Activated gamma-delta T cell treated with anti-CD3 and anti-CD28 coated beads, Interleukin-2, amount 50 U/mL, for 16 hours (primary cell): ENCODE measurements around the gene GUCA1A.
"Not testable (repeated sequence)": the region's sequence is repeated elsewhere in the genome, so short reads cannot be mapped to it uniquely, and the experiment has no call there.

Experiments used
- DNase-seq: peaks from one replicate; pipeline ENCODE4 v3.0.0-alpha.2; 2020; ENCODE audit warnings: low read depth

GUCA1A gene

GRCh38 chr6:42210551-42210950, 37.4 kb downstream of the GUCA1A start:
- DNase-seq, result no peak

- DNase-seq, result no peak
Observed at GRCh38 chr6:42211726-42212125, 38.6 kb downstream of the GUCA1A start.

- no peak for DNase-seq
Observed at GRCh38 chr6:42212442-42212841, 39.3 kb downstream of the GUCA1A start.

GRCh38 chr6:42216495-42216894, 43.3 kb downstream of the GUCA1A start:
- not testable (repeated sequence) for DNase-seq

- no peak for DNase-seq
Observed at GRCh38 chr6:42217157-42217518, 44.0 kb downstream of the GUCA1A start.

- peak; percentile 85 for DNase-seq
Observed at GRCh38 chr6:42217519-42218367, 44.6 kb downstream of the GUCA1A start, which contains the start of gene MRPS10. MRPS10 (minus strand) TSS chr6:42217861; CDS start chr6:42217849, 12 bp downstream.

- no peak for DNase-seq
Observed at GRCh38 chr6:42220807-42221206, 47.6 kb downstream of the GUCA1A start.

GRCh38 chr6:42221546-42221945, 48.4 kb downstream of the GUCA1A start:
- DNase-seq, result no peak

- DNase-seq, result no peak
Observed at GRCh38 chr6:42222448-42222847, 49.3 kb downstream of the GUCA1A start.

- no peak for DNase-seq
Observed at GRCh38 chr6:42224222-42225028, 51.3 kb downstream of the GUCA1A start.

- no peak for DNase-seq
Observed at GRCh38 chr6:42225029-42225339, 51.8 kb downstream of the GUCA1A start.

GRCh38 chr6:42225419-42225818, 52.3 kb downstream of the GUCA1A start:
- DNase-seq, result no peak

GRCh38 chr6:42226161-42226611, 53.0 kb downstream of the GUCA1A start:
- no peak for DNase-seq

- no peak for DNase-seq
Observed at GRCh38 chr6:42226645-42227143, 53.5 kb downstream of the GUCA1A start.

GRCh38 chr6:42227173-42227850, 54.1 kb downstream of the GUCA1A start:
- no peak for DNase-seq

- no peak for DNase-seq
Observed at GRCh38 chr6:42228305-42228704, 55.1 kb downstream of the GUCA1A start.
